GM10847 (cell line): Measurements from ENCODE around the gene EMILIN2.

ENCODE experiments used
- POLR2A ChIP-seq: IDR thresholded peaks from 2 replicates; pipeline ENCODE4 v1.6.1; 2011; ENCODE audit not compliant: insufficient read length; ENCODE audit errors: extremely low read depth

EMILIN2 gene

DNA sequence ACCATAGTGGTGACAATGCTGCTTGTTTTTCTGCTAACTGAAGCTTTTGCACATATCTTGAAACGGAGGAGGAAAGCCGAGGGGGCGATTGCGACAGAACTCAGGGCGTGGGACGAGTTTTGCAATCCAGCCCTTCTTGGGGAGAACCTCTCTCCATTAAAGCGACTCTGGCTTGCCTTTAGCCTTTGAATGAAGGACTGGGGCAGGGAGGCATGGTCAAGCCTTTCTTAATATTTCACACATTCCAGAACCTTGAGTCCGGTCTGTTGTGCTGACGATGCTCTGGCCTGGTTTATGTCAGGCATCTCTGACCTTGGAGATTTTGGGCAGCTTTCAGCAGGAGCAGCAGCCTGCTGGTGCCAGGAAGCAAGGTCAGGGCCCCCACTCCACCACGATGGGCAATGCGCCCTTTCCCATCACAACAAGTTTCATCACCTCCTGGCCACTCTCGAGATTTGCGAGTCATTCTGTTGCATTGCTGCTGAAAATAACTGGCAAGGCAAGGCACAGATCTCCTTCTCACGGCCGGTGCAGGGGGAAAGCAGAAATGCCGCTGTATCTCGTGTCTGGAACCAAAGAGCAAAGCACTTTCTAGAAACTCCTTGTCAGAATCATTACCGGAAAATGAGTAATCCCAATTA is 10.8 kb downstream of the EMILIN2 start:
- no peak for TF ChIP-seq POLR2A

DNA sequence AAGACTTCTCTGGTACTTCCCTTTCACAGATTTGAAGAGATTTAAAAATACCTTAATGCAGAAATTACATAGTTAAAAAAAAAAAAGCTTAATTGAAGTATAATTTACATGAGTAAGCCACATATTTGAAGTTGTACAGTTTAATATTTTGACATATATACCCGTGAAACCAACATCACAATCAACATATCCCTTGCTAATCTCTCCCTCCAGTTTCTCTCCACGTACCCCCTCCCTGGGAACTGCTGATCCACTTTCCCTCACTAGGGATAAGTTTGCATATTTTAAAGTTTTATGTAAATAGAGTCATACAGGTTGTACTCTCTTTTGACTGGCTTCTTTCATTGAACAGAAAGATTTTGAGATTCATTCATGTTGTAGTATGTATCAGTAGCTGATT is 22.4 kb downstream of the EMILIN2 start:
- no peak for TF ChIP-seq POLR2A

DNA sequence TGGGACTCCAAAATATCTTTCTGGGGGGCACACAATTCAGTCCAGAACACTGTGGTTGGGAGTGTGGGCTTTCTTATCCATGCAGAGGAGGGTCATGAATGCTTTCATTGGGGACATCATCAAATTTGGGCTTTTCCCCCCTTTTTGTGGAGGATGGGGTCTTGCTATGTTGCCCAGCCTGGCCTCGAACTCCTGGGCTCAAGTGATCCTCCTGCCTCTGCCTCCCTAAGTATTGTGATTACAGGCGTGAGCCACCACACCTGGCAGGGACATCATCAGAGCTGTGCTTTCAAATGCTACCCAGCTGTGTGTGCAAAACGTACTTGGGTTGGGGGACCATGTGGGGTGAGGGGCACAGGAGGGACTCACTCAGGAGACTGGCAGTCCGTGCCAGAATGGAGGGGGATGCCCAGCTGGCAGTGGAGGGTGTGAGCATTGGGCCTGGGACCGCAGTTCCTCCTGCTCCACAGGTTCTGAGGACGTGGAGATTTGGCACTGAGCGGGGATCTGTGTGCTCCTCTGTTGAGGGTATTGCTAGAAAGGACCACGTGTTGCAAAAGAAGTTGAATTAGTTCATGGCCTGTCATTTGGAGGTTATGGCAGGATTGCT is 24.4 kb downstream of the EMILIN2 start:
- TF ChIP-seq POLR2A: no peak

DNA sequence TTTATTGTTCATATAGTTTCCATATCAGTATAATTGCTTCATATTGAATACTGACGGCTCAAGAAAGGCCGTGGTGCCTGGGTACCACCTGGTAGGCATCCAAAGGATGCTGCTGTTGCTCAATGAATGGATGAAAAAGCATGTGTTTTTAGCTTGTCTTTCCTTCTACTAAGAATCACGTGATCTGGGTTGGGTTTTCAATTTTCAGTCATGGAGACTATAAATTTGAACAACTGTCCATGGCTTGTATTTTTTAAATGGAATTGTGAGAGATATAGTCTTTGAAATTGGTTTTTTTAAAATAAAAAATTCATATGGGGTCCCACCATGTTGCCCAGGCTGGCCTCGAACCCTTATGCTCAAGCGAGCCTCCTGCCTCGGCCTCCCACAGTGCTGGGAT is 25.3 kb downstream of the EMILIN2 start:
- TF ChIP-seq POLR2A: no peak

DNA sequence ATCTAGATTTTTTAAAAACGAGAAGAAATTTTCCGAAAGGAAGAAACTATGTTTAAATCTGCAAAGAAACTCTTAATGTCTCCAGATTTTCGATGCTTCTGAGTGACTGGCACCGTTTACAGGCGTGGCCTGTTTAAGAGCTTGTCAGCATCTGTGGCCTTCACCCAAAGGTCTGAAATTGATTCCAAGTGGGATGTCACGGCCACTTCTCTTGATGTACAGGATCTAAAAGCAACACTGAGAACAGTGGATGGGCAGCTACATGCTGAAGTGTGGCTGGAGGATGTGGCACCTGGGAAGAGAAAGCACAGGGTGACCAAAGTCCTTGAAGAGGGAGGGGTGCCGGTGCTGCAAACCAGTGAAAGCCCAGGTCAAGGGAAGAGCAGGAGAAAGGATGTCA is 28.0 kb downstream of the EMILIN2 start:
- no peak for TF ChIP-seq POLR2A

DNA sequence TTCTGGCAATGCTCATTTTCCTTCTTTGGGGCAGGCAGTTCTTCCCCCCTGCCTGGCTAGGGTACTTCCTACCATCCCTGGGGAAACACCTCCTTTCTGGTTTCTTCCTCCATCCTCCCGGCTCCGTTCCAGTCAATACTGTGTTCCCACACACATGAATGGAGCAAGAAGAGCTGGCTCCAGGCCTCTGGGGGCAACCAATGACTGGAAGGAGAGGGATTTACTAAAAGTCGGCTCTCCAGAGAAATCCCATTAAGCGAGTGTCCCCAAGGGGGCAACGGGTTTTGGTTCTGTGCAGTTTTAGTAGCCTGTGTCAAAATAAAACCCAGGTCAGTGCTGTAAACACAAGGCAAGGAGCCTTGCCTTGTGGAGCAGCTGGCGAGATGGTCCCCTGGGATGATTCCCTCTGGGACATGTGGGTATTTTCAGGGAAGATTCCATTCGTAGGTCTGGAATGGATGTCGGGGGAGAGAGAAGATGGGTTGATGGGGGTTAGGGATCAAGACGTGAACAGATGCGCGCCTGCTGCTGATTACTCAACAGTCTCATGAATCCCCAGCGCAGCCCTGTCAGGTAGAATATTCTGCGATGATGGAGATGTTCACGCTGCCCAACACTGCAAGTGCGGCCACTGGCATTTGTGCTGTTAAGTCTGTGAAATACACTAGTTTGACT is 32.0 kb downstream of the EMILIN2 start:
- no peak for TF ChIP-seq POLR2A

DNA sequence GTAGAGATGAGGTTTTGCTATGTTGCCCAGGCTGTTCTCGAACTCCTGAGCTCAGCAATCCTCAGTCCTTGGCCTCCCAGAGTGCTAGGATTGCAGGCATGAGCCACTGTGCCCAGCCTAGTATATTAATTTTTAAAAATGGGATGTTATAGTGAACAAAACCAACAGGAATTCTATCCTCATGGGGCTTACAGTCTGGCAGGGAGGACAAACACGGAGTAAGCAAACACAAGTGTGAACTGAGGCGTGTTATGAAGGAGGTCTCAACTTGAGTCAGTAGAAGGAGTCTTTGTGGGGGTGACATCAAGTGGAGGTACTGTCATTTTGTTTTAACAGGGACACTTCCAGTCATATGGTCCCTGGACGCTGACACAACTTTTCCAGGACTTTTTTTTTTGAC is 33.1 kb downstream of the EMILIN2 start:
- TF ChIP-seq POLR2A: no peak

DNA sequence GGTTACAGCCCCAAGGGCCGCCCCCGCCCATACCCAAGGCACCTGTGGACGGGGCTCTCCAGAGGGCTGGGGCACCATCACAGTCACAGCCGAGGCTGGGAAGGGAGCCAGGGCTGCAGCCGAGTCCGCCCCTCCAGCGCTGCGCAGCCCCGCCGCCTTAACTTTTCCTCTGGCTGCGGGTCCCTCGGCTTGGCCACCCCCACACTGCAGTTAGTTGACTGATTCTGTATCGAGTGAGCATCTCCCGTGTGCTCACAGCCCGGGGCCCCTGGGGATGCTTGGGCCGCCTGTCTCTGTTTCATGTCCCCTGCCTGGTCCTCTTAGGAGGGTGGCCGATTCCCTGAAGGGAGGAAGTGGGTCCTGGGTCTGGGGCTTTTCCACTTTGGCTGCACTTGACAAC is 33.7 kb downstream of the EMILIN2 start:
- TF ChIP-seq POLR2A: no peak

DNA sequence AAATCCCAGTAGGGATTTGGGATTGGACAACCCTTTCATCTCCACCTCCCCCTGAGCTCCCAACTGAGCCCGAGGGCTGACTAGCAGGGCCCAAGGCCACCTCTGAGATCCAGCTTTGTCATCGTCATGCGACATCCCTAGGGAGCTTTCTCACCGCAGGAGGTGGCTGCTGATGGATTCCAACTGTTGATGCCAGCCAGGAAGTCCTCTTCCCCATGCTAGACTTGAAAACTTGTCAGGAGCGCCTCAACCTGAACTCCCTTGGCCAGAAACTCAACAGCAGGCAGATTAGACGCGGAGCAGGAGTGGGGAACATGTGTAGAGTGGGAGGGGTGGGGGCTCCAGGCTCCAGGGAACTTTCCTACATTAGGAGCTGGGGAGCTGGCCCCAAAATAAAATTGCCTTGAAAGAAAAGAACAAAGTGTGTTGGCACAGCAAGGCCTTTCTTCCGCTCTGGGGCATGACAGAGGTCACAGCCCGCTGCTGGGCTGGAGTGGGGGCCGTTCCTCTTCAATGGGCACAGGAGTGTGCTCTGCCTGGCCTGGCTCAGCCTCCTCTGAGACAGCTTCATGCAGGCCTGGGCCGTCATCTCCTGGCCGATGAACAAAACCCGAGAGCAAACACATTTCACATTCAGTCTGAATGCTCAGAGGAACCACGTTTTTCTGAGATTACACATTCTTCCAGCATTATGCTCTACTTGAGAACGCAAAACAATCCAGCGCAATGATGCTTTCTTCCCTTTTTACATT is 34.5 kb downstream of the EMILIN2 start:
- no peak for TF ChIP-seq POLR2A

DNA sequence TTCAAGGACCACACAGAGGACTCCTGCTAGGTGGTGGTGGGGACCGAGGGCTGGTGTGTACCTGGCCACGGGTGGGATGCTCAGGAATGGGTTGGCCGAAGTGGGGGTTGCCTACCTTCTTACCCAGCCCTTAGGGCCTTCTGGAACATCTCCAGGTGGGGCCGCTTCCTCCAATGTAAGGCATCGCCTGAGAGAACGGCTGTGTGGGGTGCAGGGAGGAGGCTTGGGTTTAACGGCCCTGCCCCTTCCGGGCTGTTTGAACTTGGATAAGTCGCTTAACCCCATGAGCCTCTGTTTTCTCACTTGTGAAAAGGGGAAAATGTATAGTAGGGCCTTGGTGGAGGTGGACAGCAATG is 35.0 kb downstream of the EMILIN2 start:
- no peak for TF ChIP-seq POLR2A

DNA sequence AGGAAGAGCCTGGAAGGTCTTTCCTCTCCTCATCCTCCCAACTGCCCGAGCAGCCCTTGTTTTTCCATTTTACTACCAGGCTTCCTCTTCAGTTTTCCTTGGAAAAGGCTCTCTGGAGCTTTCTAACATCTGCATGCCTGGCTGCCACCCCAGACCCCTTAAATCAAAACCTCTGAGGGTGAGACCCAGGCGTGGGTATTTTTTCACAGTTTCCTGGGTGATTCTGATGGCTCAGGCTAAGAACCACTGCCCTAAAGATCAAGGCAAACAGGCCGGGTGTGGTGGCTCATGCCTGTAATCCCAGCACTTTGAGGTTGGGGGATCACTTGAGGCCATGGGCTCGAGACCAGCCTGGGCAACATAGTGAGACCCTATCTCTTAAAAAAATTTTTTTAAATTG is 35.4 kb downstream of the EMILIN2 start:
- no peak for TF ChIP-seq POLR2A

DNA sequence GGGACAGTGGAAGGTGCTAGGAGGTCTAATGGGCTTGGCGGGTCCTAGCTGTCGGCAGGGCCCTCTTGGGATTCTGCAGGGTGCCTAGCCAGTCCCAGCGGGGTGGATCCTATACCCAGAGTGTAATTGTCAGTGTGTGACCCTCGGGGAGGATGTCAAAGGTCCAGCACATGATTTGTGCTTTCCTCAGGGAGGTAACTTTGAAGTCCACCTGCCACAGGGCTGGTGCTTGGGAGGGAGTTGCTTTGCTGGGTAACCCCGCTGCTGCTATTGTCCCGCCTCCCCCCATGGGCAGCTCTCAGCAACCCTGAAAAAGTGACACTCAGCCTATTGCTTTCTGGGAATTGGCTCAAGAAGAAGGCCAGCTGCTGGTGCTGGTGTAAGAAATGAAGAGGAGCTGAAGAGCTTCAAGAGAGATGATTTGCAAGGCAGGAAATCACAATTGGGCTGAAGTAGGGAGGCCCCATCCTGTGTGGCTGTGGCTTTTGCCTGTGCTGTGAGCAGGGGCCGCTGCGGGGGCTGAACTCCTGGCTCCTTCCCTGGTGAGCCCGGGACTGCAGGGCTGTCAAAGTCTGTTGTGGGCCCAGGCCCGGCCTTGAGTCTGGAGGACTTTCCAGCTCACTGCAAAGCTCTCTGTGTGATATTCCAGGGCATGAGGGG is 36.4 kb downstream of the EMILIN2 start:
- TF ChIP-seq POLR2A: no peak

DNA sequence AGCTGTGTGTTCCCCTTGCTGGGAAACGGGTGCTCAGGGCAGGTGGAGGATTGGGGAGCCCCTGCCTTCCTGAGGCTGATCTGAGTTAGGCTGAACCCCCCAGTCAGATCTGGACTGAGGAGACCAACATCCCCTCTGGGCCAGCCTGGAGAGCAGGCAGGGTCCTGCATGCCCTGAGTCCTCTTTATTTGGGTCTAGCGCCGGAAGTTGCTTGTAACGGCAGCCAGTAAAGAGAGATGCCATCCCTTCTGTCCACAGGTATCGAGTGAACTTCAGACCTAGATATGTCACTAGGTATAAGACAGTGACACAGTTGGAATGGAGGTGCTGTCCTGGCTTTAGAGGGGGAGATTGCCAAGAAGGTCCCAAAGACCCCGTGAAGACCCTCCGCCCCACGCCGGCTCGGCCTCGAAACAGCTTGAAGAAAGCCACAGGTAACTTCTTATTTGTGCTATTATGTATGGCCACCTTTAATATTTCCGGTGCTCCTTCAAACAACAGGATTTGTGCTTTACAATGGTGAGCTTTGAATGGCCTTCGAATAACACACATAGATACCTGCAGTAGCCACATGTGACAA is 38.0 kb downstream of the EMILIN2 start:
- TF ChIP-seq POLR2A: no peak

DNA sequence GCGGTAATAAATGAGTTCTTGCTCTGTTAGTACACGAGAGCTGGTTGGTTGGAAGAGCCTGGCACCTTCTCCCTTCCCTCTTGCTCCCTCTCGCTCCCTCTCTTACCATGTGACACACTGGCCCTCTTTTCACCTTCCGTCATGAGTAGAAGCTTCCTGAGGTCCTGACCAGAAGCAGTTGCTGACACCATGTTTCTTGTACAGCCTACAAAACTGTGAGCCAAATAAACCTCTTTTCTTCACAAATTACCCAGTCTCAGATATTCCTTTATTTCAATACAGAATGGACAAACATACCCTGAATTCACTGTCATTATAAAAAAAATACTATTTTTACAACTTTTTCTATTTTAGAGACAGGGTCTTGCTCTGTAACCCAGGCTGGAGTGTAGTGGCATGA is 40.7 kb downstream of the EMILIN2 start:
- TF ChIP-seq POLR2A: no peak

DNA sequence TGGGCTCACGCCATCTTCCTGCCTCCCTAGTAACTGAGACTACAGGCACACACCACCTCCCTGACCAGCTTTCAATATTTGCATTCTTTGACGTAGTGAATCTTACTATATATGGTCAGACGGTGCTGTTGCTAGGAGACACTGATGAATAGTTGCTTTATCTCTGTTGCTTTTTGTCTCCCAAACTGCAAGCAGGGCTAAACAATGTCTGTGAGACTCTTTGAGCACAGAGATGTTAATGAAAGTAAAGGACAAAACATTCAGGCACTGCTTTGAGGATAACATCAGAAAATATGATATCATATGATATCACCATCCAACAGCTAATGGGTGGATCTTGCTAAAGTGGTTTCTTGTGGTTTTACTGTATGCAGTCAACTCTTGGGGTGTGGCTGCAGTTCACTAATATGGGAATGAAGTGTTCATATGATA is 43.0 kb downstream of the EMILIN2 start:
- TF ChIP-seq POLR2A: no peak
